ENCODE results near the gene SNX30. TPM values are rescaled to one million over a fixed set of nuclear protein-coding genes. Genes with fewer than 3 reads are reported as not detected.
A peak's percentile ranks its signal among the peaks of the same experiment; 100 is the strongest.

SNX30 gene
- polyA plus RNA-seq, 1 of the 3 experiments (the other 2 are of a cell fraction) = 2.7 TPM

DNA sequence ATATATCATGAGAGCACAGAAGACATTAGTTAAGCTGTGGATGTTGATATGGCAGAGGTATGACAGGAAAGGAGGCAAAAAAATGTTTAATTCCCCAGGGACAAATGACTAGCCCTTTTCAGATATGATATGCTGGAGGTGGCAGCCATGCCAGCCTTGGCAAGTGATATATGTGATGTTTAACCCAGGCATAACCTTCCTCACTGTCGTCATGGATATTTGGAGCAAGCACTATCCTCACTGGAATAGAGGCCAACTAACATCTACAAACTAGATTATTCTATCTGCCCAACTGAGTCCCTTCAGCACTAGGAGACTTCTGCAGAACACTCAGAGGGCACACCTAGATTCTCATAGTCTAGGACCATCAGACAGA lies 167.4 kb downstream of the SNX30 start:
- no peaks in the 10 kb centered on the region for H3K79me2 ChIP-seq (ENCODE audit: insufficient read depth)
- H3K4me3 ChIP-seq (ENCODE audit: low read depth in 2 of 2, low read length in 1 of 2) = no peak overlapping the region
- no peak overlapping the region for H2AFZ ChIP-seq (ENCODE audit: low read depth)
- TF ChIP-seq TEAD4 (IDR thresholded peaks at IDR 0.05; ENCODE audit: borderline replicate concordance, insufficient read depth) = no peak
- no peak for TF ChIP-seq ELF1 (IDR thresholded peaks at IDR 0.05)
- no peak for TF ChIP-seq YY1 (IDR thresholded peaks at IDR 0.05; ENCODE audit: low read depth)
- TF ChIP-seq, protein P1, sequence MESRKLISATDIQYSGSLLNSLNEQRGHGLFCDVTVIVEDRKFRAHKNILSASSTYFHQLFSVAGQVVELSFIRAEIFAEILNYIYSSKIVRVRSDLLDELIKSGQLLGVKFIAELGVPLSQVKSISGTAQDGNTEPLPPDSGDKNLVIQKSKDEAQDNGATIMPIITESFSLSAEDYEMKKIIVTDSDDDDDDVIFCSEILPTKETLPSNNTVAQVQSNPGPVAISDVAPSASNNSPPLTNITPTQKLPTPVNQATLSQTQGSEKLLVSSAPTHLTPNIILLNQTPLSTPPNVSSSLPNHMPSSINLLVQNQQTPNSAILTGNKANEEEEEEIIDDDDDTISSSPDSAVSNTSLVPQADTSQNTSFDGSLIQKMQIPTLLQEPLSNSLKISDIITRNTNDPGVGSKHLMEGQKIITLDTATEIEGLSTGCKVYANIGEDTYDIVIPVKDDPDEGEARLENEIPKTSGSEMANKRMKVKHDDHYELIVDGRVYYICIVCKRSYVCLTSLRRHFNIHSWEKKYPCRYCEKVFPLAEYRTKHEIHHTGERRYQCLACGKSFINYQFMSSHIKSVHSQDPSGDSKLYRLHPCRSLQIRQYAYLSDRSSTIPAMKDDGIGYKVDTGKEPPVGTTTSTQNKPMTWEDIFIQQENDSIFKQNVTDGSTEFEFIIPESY (IDR thresholded peaks at IDR 0.05; ENCODE audit: borderline replicate concordance, low read depth) = no peak
- no peak for TF ChIP-seq JUND (IDR thresholded peaks at IDR 0.05)
- TF ChIP-seq FOXJ3 (CRISPR knock-in tag; IDR thresholded peaks at IDR 0.05) = no peak
- TF ChIP-seq TCF12 (IDR thresholded peaks at IDR 0.05) = no peak
- TF ChIP-seq, protein P2, sequence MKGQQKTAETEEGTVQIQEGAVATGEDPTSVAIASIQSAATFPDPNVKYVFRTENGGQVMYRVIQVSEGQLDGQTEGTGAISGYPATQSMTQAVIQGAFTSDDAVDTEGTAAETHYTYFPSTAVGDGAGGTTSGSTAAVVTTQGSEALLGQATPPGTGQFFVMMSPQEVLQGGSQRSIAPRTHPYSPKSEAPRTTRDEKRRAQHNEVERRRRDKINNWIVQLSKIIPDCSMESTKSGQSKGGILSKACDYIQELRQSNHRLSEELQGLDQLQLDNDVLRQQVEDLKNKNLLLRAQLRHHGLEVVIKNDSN (IDR thresholded peaks at IDR 0.05; ENCODE audit: borderline replicate concordance, low read depth) = no peak
- no peak for TF ChIP-seq GABPA (IDR thresholded peaks at IDR 0.05; ENCODE audit: low read depth)
- TF ChIP-seq RCOR1 (IDR thresholded peaks at IDR 0.05; ENCODE audit: low read length) = no peak
- TF ChIP-seq, protein P3, sequence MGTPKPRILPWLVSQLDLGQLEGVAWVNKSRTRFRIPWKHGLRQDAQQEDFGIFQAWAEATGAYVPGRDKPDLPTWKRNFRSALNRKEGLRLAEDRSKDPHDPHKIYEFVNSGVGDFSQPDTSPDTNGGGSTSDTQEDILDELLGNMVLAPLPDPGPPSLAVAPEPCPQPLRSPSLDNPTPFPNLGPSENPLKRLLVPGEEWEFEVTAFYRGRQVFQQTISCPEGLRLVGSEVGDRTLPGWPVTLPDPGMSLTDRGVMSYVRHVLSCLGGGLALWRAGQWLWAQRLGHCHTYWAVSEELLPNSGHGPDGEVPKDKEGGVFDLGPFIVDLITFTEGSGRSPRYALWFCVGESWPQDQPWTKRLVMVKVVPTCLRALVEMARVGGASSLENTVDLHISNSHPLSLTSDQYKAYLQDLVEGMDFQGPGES (IDR thresholded peaks at IDR 0.05; ENCODE audit: low read depth, low read length) = no peak
- TF ChIP-seq, protein P4, sequence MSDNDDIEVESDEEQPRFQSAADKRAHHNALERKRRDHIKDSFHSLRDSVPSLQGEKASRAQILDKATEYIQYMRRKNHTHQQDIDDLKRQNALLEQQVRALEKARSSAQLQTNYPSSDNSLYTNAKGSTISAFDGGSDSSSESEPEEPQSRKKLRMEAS (IDR thresholded peaks at IDR 0.05; ENCODE audit: low read depth) = no peak
- TF ChIP-seq NFIC (IDR thresholded peaks at IDR 0.05; ENCODE audit: borderline replicate concordance) = no peak
- H3K4me1 ChIP-seq (ENCODE audit: control insufficient read depth in 1 of 2, insufficient read depth in 2 of 2, low read depth in 1 of 2, low read length in 1 of 2) = no peaks in the 10 kb centered on the region
- no peaks in the 10 kb centered on the region; the same call in 1 of the 2 replicates for H3K27me3 ChIP-seq (ENCODE audit: insufficient read depth)
- no peak overlapping the region for H3K4me2 ChIP-seq
- no peaks in the 10 kb centered on the region for H4K20me1 ChIP-seq (ENCODE audit: insufficient read depth)
- no peaks in the 10 kb centered on the region for H3F3A ChIP-seq (replicated peaks; ENCODE audit: insufficient read depth)
- H3K36me3 ChIP-seq (replicated peaks in 1 of 2; ENCODE audit: control insufficient read depth in 1 of 2, insufficient read depth in 2 of 2, low read length in 1 of 2) = no peaks in the 10 kb centered on the region
- 14% methylated on average over 1 of the region's 1 CpG for WGBS (ENCODE audit: low lambda C conversion rate)
- CTCF ChIA-PET = interaction anchor here (0.7 kb wide), 1 partner anchor 78 kb away, joined by 3 read pairs; no protein-coding TSS in a partner anchor
- H3K9me3 ChIP-seq = no peaks in the 10 kb centered on the region
- POLR2A ChIA-PET = no interaction called here
- H3K9ac ChIP-seq = no peak overlapping the region
- no peak overlapping the region for H3K27ac ChIP-seq (ENCODE audit: low read depth in 2 of 2, low read length in 1 of 2)
- no peak for DNase-seq
- no peaks in the 10 kb centered on the region for H3K9me2 ChIP-seq

DNA sequence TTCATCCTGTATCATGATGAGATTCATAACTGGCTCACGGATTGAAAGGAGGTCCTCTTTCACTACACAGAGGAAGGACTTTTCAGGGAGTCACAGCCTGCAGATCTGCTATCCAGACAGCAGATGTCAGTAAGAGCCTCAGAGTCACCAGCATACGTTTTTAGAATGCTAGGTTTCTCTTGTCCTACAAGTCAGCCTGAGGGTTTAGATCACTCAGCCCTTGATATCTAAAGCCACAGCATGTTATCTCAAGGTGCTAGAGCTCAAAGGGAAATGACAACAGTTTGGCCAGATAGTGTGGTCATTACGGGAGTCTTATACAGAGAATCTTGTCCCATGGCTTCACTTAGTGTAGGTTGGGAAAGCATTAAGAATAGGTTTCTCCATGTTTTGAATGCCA lies 171.0 kb downstream of the SNX30 start:
- no peaks in the 10 kb centered on the region for H3K79me2 ChIP-seq (ENCODE audit: insufficient read depth)
- H3K27me3 ChIP-seq (ENCODE audit: insufficient read depth) = no peaks in the 10 kb centered on the region; the same call in 1 of the 2 replicates
- H2AFZ ChIP-seq (ENCODE audit: low read depth) = no peak overlapping the region
- H3K9ac ChIP-seq = no peak overlapping the region
- H3K4me3 ChIP-seq (ENCODE audit: low read depth in 2 of 2, low read length in 1 of 2) = no peak overlapping the region; a peak in 1 of 4 replicates
- H4K20me1 ChIP-seq (ENCODE audit: insufficient read depth) = no peaks in the 10 kb centered on the region
- peak; percentile 25 for DNase-seq
- no peaks in the 10 kb centered on the region for H3K9me2 ChIP-seq
- WGBS (ENCODE audit: low lambda C conversion rate) = 15% methylated on average over 3 of the region's 3 CpGs
- ChIA-PET CTCF (interaction anchor here (0.8 to 6.3 kb wide), 13 partner anchors 11 to 191 kb away, joined by 3 to 78 read pairs (median 4); no protein-coding TSS in a partner anchor), POLR2A (no interaction called here)
- no peaks in the 10 kb centered on the region for H3K9me3 ChIP-seq
- H3K27ac ChIP-seq (ENCODE audit: low read depth in 2 of 2, low read length in 1 of 2) = no peak overlapping the region
- no peaks in the 10 kb centered on the region for H3F3A ChIP-seq (replicated peaks; ENCODE audit: insufficient read depth)
- H3K4me1 ChIP-seq (ENCODE audit: control insufficient read depth in 1 of 2, insufficient read depth in 2 of 2, low read depth in 1 of 2, low read length in 1 of 2) = no peaks in the 10 kb centered on the region
- H3K36me3 ChIP-seq (replicated peaks in 1 of 2; ENCODE audit: control insufficient read depth in 1 of 2, insufficient read depth in 2 of 2, low read length in 1 of 2) = no peaks in the 10 kb centered on the region
- no peak overlapping the region for H3K4me2 ChIP-seq
- no peak for TF ChIP-seq JUND (IDR thresholded peaks at IDR 0.05)
- TF ChIP-seq NFIC (IDR thresholded peaks at IDR 0.05; ENCODE audit: borderline replicate concordance) = no peak
- TF ChIP-seq, protein P4 (IDR thresholded peaks at IDR 0.05; ENCODE audit: low read depth) = no peak
- TF ChIP-seq TEAD4 (IDR thresholded peaks at IDR 0.05; ENCODE audit: borderline replicate concordance, insufficient read depth) = no peak
- TF ChIP-seq, protein P1 (IDR thresholded peaks at IDR 0.05; ENCODE audit: borderline replicate concordance, low read depth) = no peak
- TF ChIP-seq, protein P5, sequence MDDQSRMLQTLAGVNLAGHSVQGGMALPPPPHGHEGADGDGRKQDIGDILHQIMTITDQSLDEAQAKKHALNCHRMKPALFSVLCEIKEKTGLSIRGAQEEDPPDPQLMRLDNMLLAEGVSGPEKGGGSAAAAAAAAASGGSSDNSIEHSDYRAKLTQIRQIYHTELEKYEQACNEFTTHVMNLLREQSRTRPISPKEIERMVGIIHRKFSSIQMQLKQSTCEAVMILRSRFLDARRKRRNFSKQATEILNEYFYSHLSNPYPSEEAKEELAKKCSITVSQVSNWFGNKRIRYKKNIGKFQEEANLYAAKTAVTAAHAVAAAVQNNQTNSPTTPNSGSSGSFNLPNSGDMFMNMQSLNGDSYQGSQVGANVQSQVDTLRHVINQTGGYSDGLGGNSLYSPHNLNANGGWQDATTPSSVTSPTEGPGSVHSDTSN (IDR thresholded peaks at IDR 0.05) = no peak
- TF ChIP-seq, protein P6, sequence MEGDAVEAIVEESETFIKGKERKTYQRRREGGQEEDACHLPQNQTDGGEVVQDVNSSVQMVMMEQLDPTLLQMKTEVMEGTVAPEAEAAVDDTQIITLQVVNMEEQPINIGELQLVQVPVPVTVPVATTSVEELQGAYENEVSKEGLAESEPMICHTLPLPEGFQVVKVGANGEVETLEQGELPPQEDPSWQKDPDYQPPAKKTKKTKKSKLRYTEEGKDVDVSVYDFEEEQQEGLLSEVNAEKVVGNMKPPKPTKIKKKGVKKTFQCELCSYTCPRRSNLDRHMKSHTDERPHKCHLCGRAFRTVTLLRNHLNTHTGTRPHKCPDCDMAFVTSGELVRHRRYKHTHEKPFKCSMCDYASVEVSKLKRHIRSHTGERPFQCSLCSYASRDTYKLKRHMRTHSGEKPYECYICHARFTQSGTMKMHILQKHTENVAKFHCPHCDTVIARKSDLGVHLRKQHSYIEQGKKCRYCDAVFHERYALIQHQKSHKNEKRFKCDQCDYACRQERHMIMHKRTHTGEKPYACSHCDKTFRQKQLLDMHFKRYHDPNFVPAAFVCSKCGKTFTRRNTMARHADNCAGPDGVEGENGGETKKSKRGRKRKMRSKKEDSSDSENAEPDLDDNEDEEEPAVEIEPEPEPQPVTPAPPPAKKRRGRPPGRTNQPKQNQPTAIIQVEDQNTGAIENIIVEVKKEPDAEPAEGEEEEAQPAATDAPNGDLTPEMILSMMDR (IDR thresholded peaks at IDR 0.05) = peak; percentile 46
- peak; percentile 63 for TF ChIP-seq RAD21 (IDR thresholded peaks at IDR 0.05; ENCODE audit: low read length)

Data from SK-N-SH (cell line).